Measurements from ENCODE around the gene MKS1. TPM values are rescaled to one million over a fixed set of nuclear protein-coding genes. Genes with fewer than 3 reads are reported as not detected.

MKS1 gene
- total RNA-seq = 10 to 100 TPM; 23.0 to 26.5 TPM

DNA sequence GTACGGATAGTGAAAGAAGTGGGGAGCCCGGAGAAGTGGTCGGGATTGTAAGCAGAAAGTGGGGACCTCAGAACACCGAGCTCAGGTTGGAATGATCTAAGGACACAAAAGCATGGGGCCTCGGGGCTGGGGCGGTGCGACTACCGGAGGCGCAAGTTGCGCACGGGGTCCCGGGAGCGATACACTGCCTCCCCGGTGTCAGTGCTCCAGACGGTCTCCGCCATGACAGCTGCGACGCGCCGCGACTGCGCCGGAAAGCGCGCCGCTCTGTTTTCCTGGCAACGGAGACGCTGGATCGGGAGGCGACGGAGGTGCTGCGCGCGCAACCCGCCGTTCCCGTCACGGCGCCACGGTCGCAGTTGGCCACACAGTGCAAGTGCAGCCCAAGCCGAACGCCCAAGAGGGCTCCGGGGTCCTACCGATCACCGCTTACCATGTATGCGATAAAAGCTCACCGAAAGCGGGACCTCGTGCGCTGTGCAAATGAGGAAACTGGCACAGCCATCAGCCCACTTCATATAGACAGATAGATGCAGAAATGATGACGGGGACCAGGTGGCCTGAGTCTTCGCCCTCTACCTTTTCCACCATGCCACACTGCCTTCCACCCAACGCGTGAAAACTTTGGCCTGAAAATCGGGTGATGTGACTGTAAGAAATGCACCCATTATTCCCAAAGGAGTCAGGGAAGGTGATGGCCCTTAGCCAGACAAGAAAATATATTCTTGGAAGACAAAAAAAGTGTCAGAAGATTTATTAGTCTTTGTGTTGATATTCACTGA, at the start of gene MKS1:
Gene MKS1 (minus strand): TSS at position 249 of the 782 bp plus-strand sequence. CDS start 25 bp downstream, at position 224.
- Mint-ChIP-seq H3K36me3 (no peaks in the 10 kb centered on the region), H3K4me3 (peak within 1 kb of the TSS; percentile 91), H3K27ac (peak within 1 kb of the TSS; percentile 86), H3K9me3 (no peaks in the 10 kb centered on the region), H3K4me1 (peaks cover 16% of the 10 kb centered on the region), H3K27me3 (peaks cover 6% of the 10 kb centered on the region)
- DNase-seq = peak; percentile 96
- peak; percentile 100 for ATAC-seq (ENCODE audit: low read depth)
- POLR2A ChIA-PET = interaction anchor here (0.7 to 1.8 kb wide), 11 partner anchors 9 to 413 kb away, joined by 3 to 10 read pairs (median 4); no protein-coding TSS in a partner anchor

DNA sequence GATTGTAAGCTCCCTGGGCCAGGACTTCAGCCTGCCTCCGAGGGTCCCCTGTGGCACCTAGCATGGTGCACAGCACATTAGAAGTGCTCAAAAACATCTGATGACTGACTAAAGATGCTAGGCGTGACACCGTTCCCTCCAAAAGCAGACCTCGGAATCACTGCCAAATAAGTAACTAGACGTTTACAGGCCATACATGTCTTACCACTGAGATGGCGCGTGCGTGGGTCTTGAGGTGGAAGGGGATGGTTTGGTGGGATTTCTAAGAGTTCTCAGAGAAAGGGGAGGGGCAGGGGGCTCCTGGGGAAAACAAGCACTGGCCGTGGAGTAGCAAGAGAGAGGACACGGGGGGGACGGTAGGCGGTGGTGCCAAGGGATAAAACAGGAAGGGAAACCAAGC, 49.3 kb upstream of the MKS1 start:
- DNase-seq (no peak), ATAC-seq (ENCODE audit: low read depth) (no peak)
- POLR2A ChIA-PET = no interaction called here
- peaks cover 26% of the 10 kb centered on the region for H3K27me3 Mint-ChIP-seq
- no peaks in the 10 kb centered on the region for H3K9me3 Mint-ChIP-seq
- H3K4me1 Mint-ChIP-seq = no peaks in the 10 kb centered on the region
- no peak overlapping the region for H3K27ac Mint-ChIP-seq
- H3K4me3 Mint-ChIP-seq = no peak overlapping the region
- H3K36me3 Mint-ChIP-seq = no peaks in the 10 kb centered on the region

DNA sequence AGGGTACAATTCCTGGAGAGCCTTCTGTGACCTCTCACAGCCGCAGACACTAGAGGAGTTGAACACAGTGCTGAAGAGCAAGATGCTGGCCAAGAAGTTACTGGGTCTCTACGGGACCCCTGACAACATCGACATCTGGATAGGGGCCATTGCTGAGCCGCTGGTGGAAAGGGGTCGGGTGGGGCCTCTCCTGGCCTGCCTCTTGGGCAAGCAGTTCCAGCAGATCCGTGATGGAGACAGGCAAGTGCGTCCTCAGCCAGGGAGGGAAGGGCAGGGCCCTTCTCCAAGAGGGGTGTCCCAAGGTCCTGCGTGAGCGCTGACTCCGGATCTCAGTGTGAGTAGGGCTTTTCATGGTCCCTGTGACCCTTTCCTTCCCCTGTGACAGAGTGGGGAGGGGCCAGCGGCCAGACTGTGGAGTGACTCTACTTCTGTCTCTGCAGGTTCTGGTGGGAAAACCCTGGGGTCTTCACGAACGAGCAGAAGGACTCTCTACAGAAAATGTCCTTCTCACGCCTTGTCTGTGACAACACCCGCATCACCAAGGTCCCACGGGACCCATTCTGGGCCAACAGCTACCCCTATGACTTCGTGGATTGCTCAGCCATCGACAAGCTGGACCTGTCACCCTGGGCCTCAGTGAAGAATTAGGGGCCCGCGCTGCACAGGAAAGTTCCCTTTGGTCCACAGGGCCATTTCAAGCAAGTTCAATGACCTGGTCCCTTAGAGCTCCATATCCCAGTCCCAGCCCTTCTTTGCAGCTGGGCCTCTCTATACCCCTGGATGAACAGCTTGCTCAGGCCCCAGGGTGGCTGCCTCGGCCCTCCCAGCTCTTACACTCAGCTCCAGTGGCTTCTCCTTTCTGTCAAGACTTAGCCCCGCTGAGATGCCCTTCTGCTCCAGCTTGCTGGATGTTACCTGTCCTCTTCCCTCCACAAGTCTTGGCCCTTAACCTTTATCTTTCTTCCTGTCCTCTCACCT, 48.6 kb upstream of the MKS1 start:
- Mint-ChIP-seq H3K9me3 (no peaks in the 10 kb centered on the region), H3K36me3 (no peaks in the 10 kb centered on the region), H3K4me1 (no peaks in the 10 kb centered on the region), H3K4me3 (no peak overlapping the region), H3K27ac (no peak overlapping the region), H3K27me3 (peaks cover 32% of the 10 kb centered on the region)
- POLR2A ChIA-PET = no interaction called here
- no peak for DNase-seq
- ATAC-seq (ENCODE audit: low read depth) = no peak

DNA sequence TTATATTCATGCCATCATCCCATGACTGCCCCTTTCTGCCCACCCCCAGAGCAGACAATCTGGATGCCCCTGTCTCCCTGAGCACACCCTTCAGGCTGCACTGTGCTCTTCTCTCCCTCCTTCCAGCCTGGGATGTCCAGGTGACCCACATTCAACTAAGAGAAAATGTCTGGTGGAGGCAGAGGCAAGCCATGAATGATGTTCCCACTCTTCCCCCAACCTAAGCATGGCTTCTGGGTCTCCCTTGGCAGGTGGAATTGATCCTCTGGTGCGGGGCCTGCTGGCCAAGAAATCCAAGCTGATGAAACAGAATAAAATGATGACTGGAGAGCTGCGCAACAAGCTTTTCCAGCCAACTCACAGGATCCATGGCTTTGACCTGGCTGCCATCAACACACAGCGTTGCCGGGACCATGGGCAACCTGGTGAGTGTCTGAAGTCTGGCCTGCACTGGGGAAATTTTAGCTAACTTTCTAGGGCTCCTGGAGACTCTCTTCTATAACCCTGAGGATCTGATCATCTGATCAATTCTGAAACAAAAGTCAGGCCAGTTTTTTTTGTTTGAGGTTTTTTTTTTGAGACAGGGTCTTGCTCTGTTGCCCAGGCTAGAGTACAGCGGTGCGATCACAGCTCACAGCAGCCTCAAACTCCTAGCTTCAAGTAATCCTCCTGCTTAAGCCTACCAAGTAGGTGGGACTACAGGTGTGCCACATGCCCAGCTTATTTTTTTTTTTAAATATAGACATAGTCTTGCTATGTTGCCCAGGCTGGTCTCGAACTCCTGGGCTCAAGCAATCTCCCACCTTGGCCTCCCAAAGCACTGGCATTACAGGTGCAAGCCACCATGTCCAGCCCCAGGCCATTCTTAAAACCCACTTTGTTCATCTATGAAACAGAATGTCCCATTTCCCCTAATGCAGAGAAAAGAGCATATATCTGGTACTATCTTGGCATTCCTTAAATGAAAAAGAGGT, 47.1 kb upstream of the MKS1 start:
- no peak for DNase-seq
- Mint-ChIP-seq H3K4me3 (no peak overlapping the region), H3K36me3 (no peaks in the 10 kb centered on the region), H3K27ac (no peak overlapping the region), H3K27me3 (peaks cover 45% of the 10 kb centered on the region), H3K4me1 (no peaks in the 10 kb centered on the region), H3K9me3 (no peaks in the 10 kb centered on the region)
- POLR2A ChIA-PET = interaction anchor here (1.2 kb wide), 1 partner anchor 10 kb away, joined by 4 read pairs; no protein-coding TSS in a partner anchor
- ATAC-seq (ENCODE audit: low read depth) = no peak

DNA sequence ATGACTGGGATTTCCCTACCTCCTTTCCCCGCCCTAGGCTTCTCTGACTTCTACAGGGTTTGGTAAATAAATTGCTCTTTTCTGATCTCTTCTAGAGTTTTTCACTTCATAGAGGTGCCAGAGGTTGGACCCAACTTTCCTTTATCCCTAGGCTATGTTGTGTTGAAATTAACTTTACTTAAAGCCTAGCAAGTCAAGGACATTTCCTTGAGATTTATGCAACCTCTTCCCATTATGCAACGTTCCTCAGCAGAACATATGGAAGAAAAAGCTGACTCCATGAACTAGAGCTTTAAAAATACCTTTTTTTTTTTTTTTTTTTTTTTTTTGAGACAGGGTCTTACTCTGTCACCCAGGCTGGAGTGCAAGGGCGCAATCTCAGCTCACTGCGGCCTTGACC, 46.2 kb upstream of the MKS1 start:
- POLR2A ChIA-PET = interaction anchor here (1.2 kb wide), 1 partner anchor 9 kb away, joined by 4 read pairs; no protein-coding TSS in a partner anchor
- Mint-ChIP-seq H3K4me3 (no peak overlapping the region), H3K4me1 (no peaks in the 10 kb centered on the region), H3K9me3 (no peaks in the 10 kb centered on the region), H3K27me3 (peaks cover 54% of the 10 kb centered on the region), H3K36me3 (no peaks in the 10 kb centered on the region), H3K27ac (no peak overlapping the region)
- DNase-seq (no peak), ATAC-seq (ENCODE audit: low read depth) (no peak)

DNA sequence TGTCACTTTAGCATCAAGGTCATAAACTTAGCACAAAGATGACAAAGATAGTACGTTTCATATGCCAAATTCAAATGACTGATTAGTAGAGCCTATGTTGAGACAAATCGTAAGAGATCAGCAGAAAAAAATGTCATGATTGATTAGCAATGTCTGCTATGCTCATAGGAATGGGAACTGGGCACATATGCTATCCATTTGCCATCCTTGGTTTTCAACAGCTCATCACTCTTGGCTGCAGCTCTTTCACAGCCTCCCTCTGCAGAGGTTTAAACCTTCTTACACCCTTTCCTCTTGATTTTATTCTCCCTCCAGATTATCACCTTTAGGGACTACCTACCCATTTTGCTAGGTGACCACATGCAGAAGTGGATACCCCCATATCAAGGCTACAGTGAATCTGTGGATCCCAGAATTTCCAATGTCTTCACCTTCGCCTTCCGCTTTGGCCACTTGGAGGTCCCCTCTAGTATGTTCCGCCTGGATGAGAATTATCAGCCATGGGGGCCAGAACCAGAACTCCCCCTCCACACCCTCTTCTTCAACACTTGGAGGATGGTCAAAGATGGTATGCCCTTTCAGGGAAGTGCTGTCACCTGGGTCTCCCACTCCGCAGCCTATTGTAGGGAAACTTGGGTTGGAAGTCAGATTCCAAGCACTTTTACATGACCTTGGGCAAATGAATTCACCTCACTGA, 45.5 kb upstream of the MKS1 start:
- DNase-seq = no peak
- ATAC-seq (ENCODE audit: low read depth) = no peak
- Mint-ChIP-seq H3K4me1 (no peaks in the 10 kb centered on the region), H3K9me3 (no peaks in the 10 kb centered on the region), H3K27me3 (peaks cover 58% of the 10 kb centered on the region), H3K27ac (no peak overlapping the region), H3K36me3 (no peaks in the 10 kb centered on the region), H3K4me3 (no peak overlapping the region)
- POLR2A ChIA-PET = no interaction called here

DNA sequence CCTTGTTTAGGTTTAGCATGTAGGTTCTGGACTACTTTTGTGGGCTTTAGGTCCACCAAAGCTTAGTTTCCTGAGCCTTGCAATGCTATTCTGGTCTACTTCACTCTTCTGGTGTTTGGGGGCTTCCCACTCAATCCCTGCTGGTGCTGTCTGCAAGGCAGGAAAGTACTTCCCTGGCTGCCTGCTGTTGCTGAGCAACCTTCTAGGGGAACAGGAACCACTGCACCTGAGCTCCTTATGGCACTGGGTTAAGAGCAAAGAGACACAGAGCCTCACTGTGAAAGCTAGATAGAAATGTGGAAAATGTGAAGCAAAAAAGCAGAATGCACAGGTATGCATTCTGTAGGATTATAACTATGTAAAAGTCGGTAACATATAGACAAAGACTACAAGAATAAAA, 44.7 kb upstream of the MKS1 start:
- DNase-seq (no peak), ATAC-seq (ENCODE audit: low read depth) (no peak)
- no peak overlapping the region for H3K4me3 Mint-ChIP-seq
- no peaks in the 10 kb centered on the region for H3K9me3 Mint-ChIP-seq
- peaks cover 61% of the 10 kb centered on the region for H3K27me3 Mint-ChIP-seq
- POLR2A ChIA-PET = no interaction called here
- H3K27ac Mint-ChIP-seq = no peak overlapping the region
- no peaks in the 10 kb centered on the region for H3K4me1 Mint-ChIP-seq
- no peaks in the 10 kb centered on the region for H3K36me3 Mint-ChIP-seq

DNA sequence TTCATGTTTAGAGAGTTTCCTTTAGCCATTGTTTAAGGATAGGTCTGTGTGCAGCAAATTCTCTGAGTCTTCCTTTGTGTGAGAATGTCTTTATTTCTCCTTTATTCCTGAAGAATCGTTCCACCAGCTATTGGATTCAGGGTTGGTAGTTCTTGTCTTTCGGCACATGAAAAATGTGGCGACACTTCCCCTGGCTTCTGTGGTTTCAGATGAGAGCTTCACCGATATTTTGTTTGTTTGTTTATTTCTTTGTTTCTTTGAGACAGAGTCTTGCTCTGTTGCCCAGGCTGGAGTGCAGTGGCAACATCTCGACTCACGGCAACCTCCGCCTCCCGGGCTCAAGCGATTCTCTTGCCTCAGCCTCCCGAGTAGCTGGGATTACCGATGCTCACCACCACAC, 43.1 kb upstream of the MKS1 start:
- H3K27me3 Mint-ChIP-seq = peaks cover 74% of the 10 kb centered on the region
- no peak for DNase-seq
- POLR2A ChIA-PET = no interaction called here
- H3K4me3 Mint-ChIP-seq = no peak overlapping the region
- ATAC-seq (ENCODE audit: low read depth) = no peak
- H3K9me3 Mint-ChIP-seq = no peaks in the 10 kb centered on the region
- no peak overlapping the region for H3K27ac Mint-ChIP-seq
- H3K36me3 Mint-ChIP-seq = no peaks in the 10 kb centered on the region
- no peaks in the 10 kb centered on the region for H3K4me1 Mint-ChIP-seq

DNA sequence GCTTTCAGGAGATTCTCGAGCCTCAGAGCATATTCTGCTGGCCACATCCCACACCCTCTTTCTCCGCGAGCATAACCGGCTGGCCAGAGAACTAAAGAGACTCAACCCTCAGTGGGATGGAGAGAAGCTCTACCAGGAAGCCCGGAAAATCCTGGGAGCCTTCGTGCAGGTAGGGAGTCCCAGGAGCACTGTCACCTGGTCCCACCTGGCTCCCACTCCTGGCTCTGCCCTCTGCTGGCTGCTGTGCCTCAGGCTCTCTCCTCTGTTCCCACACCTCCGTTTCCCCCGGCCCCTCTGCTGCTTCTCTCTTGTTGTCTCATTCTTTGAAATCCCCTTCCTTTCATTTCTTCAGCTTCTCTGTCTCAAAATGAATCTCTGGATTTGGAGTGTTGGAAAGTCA, 35.7 kb upstream of the MKS1 start:
- Mint-ChIP-seq H3K27me3 (peaks cover 62% of the 10 kb centered on the region), H3K9me3 (no peaks in the 10 kb centered on the region), H3K27ac (no peak overlapping the region), H3K4me1 (peaks cover 1% of the 10 kb centered on the region), H3K4me3 (no peak overlapping the region), H3K36me3 (no peaks in the 10 kb centered on the region)
- DNase-seq (no peak), ATAC-seq (ENCODE audit: low read depth) (no peak)
- POLR2A ChIA-PET = no interaction called here

DNA sequence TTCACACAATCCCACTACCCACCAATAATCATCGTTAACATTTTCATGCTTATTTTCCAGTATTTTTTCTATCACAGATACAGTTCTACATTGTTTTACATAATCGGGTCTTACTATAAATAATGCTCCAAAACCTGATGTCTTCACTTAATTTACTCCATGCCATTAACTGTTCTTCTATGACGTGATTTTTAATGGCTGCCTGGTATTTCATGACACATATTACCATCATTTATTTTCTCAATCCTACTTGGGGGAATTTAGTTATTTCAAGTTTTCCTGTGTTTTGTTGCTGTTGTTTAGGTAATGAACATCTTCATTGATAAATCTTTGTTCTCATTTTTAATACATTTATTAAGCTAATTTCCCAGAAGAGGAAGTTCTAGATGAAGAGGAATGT, 34.0 kb upstream of the MKS1 start:
- Mint-ChIP-seq H3K27me3 (peaks cover 53% of the 10 kb centered on the region), H3K9me3 (no peaks in the 10 kb centered on the region), H3K4me1 (peaks cover 10% of the 10 kb centered on the region), H3K4me3 (no peak overlapping the region), H3K27ac (no peak overlapping the region), H3K36me3 (no peaks in the 10 kb centered on the region)
- ATAC-seq (ENCODE audit: low read depth) (no peak), DNase-seq (no peak)
- POLR2A ChIA-PET = no interaction called here

DNA sequence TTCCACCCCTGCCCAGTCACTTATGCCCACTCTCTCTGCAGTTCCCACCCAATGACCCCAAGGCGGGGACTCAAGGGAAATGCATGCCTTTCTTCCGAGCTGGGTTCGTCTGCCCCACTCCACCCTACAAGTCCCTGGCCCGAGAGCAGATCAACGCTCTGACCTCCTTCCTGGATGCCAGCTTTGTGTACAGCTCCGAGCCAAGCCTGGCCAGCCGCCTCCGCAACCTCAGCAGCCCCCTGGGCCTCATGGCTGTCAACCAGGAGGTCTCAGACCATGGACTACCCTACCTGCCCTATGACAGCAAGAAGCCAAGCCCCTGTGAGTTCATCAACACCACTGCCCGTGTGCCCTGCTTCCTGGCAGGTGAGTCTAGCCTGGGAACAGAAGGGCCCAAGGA, 33.1 kb upstream of the MKS1 start:
- H3K27me3 Mint-ChIP-seq = peaks cover 49% of the 10 kb centered on the region
- no peaks in the 10 kb centered on the region for H3K9me3 Mint-ChIP-seq
- POLR2A ChIA-PET = no interaction called here
- no peak for ATAC-seq (ENCODE audit: low read depth)
- H3K27ac Mint-ChIP-seq = no peak overlapping the region
- no peak overlapping the region for H3K4me3 Mint-ChIP-seq
- H3K4me1 Mint-ChIP-seq = peaks cover 18% of the 10 kb centered on the region
- no peak for DNase-seq
- no peaks in the 10 kb centered on the region for H3K36me3 Mint-ChIP-seq

DNA sequence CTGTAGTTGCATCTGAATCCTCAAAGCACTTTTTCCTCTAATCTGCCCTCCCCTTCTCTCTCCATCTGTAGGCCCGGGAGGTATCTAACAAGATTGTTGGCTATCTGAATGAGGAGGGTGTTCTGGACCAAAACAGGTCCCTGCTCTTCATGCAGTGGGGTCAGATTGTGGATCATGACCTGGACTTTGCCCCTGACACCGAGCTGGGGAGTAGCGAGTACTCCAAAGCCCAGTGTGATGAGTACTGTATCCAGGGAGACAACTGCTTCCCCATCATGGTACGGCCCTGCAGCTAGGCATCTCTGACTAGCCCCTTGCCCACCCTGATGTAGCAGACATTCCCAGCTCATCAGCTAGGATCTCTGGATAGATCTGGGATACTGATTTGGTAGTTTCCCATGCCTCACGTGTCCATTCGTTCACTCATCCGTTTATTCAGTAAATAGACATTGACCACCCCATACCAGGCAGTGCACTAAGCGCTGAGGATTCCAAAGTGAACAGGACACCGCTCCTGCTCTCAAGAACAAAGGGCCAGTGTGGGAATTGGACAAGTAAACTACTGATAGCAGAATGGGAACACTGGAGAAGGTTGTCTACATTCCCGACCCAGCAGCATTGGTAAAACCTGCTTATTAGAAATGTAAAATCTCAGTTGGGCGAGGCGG, 31.4 kb upstream of the MKS1 start:
- peaks cover 47% of the 10 kb centered on the region for H3K27me3 Mint-ChIP-seq
- H3K36me3 Mint-ChIP-seq = no peaks in the 10 kb centered on the region
- peaks cover 24% of the 10 kb centered on the region for H3K4me1 Mint-ChIP-seq
- H3K27ac Mint-ChIP-seq = no peak overlapping the region
- POLR2A ChIA-PET = interaction anchor here (0.8 to 1.5 kb wide), 3 partner anchors 31 to 102 kb away, joined by 3 to 5 read pairs (median 3); partner anchors contain the start of genes MKS1 and SUPT4H1
- H3K9me3 Mint-ChIP-seq = no peaks in the 10 kb centered on the region
- ATAC-seq (ENCODE audit: low read depth) (no peak), DNase-seq (no peak)
- H3K4me3 Mint-ChIP-seq = peak overlapping the region; percentile 82
